PFSK-1 (cell line): ENCODE measurements around the gene NRP1.

Source experiments
- FOXP2 ChIP-seq: optimal IDR thresholded peaks from 2 replicates; pipeline ENCODE3; 2011; ENCODE audit warnings: borderline replicate concordance, control low read depth, inconsistent platforms; ENCODE audit not compliant: insufficient read depth; ENCODE audit errors: extremely low read length, extremely low read depth
- POLR2AphosphoS5 ChIP-seq: IDR thresholded peaks from 2 replicates; pipeline ENCODE4 v1.6.1; 2012; ENCODE audit warnings: low read depth, mild to moderate bottlenecking, control low read depth, low read length, moderate library complexity
- SIN3A ChIP-seq: IDR thresholded peaks from 2 replicates; pipeline ENCODE4 v1.6.1; 2012; ENCODE audit warnings: mild to moderate bottlenecking, low read length, moderate library complexity, borderline replicate concordance; ENCODE audit not compliant: insufficient read depth
- TAF1 ChIP-seq: IDR thresholded peaks from 2 replicates; pipeline ENCODE4 v1.6.1; 2012; ENCODE audit warnings: low read length, control low read depth, borderline replicate concordance; ENCODE audit not compliant: insufficient read depth
- TF ChIP-seq, protein P1 (sequence below), 2 experiments: IDR thresholded peaks; 2 replicates each; pipeline versions ENCODE4 v1.6.1 to v1.8.0; 2011 to 2012; ENCODE audit warnings: low read depth in 2 of 2, low read length in 2 of 2, control low read depth in 1 of 2, inconsistent platforms in 1 of 2, mild to moderate bottlenecking in 1 of 2, moderate library complexity in 1 of 2; ENCODE audit not compliant: insufficient read depth in 1 of 2

Gene NRP1

DNA sequence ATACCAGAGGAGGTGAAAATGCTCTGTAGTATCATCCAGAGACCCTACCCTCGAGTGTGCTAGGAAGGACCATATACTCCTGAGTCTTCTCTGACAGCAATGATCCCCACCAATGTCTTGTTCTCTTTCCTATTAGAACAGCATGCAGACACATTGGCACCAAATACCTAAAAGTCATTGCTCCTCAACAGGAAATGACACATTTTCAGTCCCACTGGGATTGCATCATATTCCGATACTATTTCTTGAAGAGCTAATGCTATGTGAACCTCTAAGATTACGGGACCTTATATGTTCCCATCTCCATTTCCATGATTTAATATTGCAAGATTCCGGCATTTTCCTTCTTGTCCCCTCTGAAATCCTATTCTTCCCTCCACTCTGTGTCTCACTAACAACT lies 177.4 kb downstream of the NRP1 start:
- TF ChIP-seq TAF1 (no peak), POLR2AphosphoS5 (no peak), FOXP2 (no peak), SIN3A (no peak)
- TF ChIP-seq, protein P1, sequence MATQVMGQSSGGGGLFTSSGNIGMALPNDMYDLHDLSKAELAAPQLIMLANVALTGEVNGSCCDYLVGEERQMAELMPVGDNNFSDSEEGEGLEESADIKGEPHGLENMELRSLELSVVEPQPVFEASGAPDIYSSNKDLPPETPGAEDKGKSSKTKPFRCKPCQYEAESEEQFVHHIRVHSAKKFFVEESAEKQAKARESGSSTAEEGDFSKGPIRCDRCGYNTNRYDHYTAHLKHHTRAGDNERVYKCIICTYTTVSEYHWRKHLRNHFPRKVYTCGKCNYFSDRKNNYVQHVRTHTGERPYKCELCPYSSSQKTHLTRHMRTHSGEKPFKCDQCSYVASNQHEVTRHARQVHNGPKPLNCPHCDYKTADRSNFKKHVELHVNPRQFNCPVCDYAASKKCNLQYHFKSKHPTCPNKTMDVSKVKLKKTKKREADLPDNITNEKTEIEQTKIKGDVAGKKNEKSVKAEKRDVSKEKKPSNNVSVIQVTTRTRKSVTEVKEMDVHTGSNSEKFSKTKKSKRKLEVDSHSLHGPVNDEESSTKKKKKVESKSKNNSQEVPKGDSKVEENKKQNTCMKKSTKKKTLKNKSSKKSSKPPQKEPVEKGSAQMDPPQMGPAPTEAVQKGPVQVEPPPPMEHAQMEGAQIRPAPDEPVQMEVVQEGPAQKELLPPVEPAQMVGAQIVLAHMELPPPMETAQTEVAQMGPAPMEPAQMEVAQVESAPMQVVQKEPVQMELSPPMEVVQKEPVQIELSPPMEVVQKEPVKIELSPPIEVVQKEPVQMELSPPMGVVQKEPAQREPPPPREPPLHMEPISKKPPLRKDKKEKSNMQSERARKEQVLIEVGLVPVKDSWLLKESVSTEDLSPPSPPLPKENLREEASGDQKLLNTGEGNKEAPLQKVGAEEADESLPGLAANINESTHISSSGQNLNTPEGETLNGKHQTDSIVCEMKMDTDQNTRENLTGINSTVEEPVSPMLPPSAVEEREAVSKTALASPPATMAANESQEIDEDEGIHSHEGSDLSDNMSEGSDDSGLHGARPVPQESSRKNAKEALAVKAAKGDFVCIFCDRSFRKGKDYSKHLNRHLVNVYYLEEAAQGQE (IDR thresholded peaks at IDR 0.05; ENCODE audit: insufficient read depth in 1 of 2, low read depth in 2 of 2, low read length in 2 of 2), result no peak

- no peak for TF ChIP-seq FOXP2
- TF ChIP-seq POLR2AphosphoS5, result no peak
- TF ChIP-seq, protein P1 (IDR thresholded peaks at IDR 0.05; ENCODE audit: insufficient read depth in 1 of 2, low read depth in 2 of 2, low read length in 2 of 2), result no peak
- TF ChIP-seq SIN3A, result no peak
- TF ChIP-seq TAF1, result no peak
These were observed 178.5 kb downstream of the NRP1 start for GRCh38 chr10:33155720-33156638.

GRCh38 chr10:33154590-33154989 lies 179.9 kb downstream of the NRP1 start:
- TF ChIP-seq, protein P1 (IDR thresholded peaks at IDR 0.05; ENCODE audit: insufficient read depth in 1 of 2, low read depth in 2 of 2, low read length in 2 of 2), result no peak
- TF ChIP-seq SIN3A, result no peak
- no peak for TF ChIP-seq FOXP2
- TF ChIP-seq TAF1, result no peak
- TF ChIP-seq POLR2AphosphoS5, result no peak

DNA sequence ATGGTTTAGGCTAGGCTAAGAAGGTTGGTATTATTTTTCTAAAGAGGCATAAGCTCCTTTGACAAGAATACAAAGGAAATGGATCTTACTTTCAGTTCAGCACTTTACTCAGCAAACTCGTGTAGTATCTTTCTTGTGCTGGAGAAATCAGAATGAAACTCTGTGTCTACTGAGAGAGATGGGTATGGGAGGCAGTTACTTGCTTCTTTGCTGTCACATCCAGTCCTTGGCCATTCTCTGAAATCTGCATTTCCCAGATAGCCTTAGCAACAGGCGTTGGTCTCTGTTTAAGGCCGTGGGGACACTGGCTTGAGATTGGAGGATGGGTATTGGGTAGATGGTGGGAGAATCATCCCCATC lies 180.5 kb downstream of the NRP1 start:
- TF ChIP-seq POLR2AphosphoS5, result no peak
- TF ChIP-seq TAF1, result no peak
- TF ChIP-seq, protein P1 (IDR thresholded peaks at IDR 0.05; ENCODE audit: insufficient read depth in 1 of 2, low read depth in 2 of 2, low read length in 2 of 2), result no peak
- no peak for TF ChIP-seq SIN3A
- TF ChIP-seq FOXP2, result no peak
